Measurements from ENCODE around the gene MRPL28. TPM values are rescaled to one million over a fixed set of nuclear protein-coding genes. Genes with fewer than 3 reads are reported as not detected.

The MRPL28 gene
- polyA plus RNA-seq, 1 donor, result 55.6 TPM

- DNase-seq, result no peak
- no CpG with 5 or more reads among the region's 17 CpGs for WGBS (ENCODE audit: insufficient coverage, low lambda C conversion rate)
- peak overlapping the region; percentile 23 for H3K27ac ChIP-seq (ENCODE audit: low read length)
These were observed 46.2 kb downstream of the MRPL28 start for GRCh38 chr16:324201-324450.

GRCh38 chr16:322476-323143, 47.7 kb downstream of the MRPL28 start:
- no peak for DNase-seq
- 100% methylated on average over 1 of the region's 13 CpGs for WGBS (ENCODE audit: insufficient coverage, low lambda C conversion rate)

More at GRCh38 chr16:324201-324450, 46.2 kb downstream of the MRPL28 start:
- H3K27me3 ChIP-seq (ENCODE audit: control insufficient read depth, insufficient read depth, low read length), result no peaks in the 10 kb centered on the region
- H3K4me3 ChIP-seq (ENCODE audit: low read length), result no peak overlapping the region
- H3K36me3 ChIP-seq (ENCODE audit: control insufficient read depth, insufficient read depth, low read length), result peaks cover 10% of the 10 kb centered on the region
- peaks cover 11% of the 10 kb centered on the region for H3K9me3 ChIP-seq (ENCODE audit: control insufficient read depth, low read depth, low read length)
- peaks cover 32% of the 10 kb centered on the region for H3K4me1 ChIP-seq (ENCODE audit: control insufficient read depth, insufficient read depth, low read length)

GRCh38 chr16:321532-321931, 48.8 kb downstream of the MRPL28 start:
- no peak overlapping the region for H3K4me3 ChIP-seq (ENCODE audit: low read length)
- 50% methylated on average over 1 of the region's 9 CpGs for WGBS (ENCODE audit: insufficient coverage, low lambda C conversion rate)
- peaks cover 11% of the 10 kb centered on the region for H3K9me3 ChIP-seq (ENCODE audit: control insufficient read depth, low read depth, low read length)
- no peak for DNase-seq
- no peak overlapping the region for H3K27ac ChIP-seq (ENCODE audit: low read length)
- H3K36me3 ChIP-seq (ENCODE audit: control insufficient read depth, insufficient read depth, low read length), result peaks cover 32% of the 10 kb centered on the region
- H3K27me3 ChIP-seq (ENCODE audit: control insufficient read depth, insufficient read depth, low read length), result no peaks in the 10 kb centered on the region
- peaks cover 12% of the 10 kb centered on the region for H3K4me1 ChIP-seq (ENCODE audit: control insufficient read depth, insufficient read depth, low read length)

More at GRCh38 chr16:322476-323143, 47.7 kb downstream of the MRPL28 start:
- Histone ChIP-seq H3K4me3 (ENCODE audit: low read length) (no peak overlapping the region), H3K4me1 (ENCODE audit: control insufficient read depth, insufficient read depth, low read length) (peaks cover 19% of the 10 kb centered on the region), H3K27me3 (ENCODE audit: control insufficient read depth, insufficient read depth, low read length) (no peaks in the 10 kb centered on the region), H3K36me3 (ENCODE audit: control insufficient read depth, insufficient read depth, low read length) (peaks cover 26% of the 10 kb centered on the region), H3K9me3 (ENCODE audit: control insufficient read depth, low read depth, low read length) (peaks cover 11% of the 10 kb centered on the region), H3K27ac (ENCODE audit: low read length) (no peak overlapping the region)

DNA sequence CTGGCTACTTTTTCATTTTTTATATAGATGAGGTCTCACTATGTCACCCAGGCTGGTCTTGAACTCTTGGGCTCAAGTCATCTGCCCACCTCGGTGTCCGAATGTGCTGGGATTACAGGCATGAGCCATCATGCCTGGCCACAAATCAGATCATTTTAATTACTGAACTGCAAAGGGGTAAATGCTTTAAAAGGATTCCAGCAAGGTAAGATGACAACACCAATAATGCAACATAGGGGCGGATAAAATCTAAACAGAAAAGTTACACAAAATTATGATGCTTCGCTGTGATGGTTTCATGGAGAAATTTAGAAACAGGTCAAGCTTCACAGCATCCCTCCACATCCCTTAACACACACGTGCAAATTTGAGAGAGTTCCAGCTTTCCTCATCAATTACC, 50.1 kb downstream of the MRPL28 start:
- 100% methylated on average over 1 of the region's 5 CpGs for WGBS (ENCODE audit: insufficient coverage, low lambda C conversion rate)

GRCh38 chr16:318628-319027, 51.7 kb downstream of the MRPL28 start:
- Histone ChIP-seq H3K9me3 (ENCODE audit: control insufficient read depth, low read depth, low read length) (no peaks in the 10 kb centered on the region), H3K4me1 (ENCODE audit: control insufficient read depth, insufficient read depth, low read length) (no peaks in the 10 kb centered on the region), H3K36me3 (ENCODE audit: control insufficient read depth, insufficient read depth, low read length) (peaks cover 40% of the 10 kb centered on the region), H3K27me3 (ENCODE audit: control insufficient read depth, insufficient read depth, low read length) (no peaks in the 10 kb centered on the region), H3K27ac (ENCODE audit: low read length) (no peak overlapping the region), H3K4me3 (ENCODE audit: low read length) (no peak overlapping the region)
- no peak for DNase-seq
- WGBS (ENCODE audit: insufficient coverage, low lambda C conversion rate), result no CpG with 5 or more reads among the region's 22 CpGs

More for the DNA sequence above, 50.1 kb downstream of the MRPL28 start:
- Histone ChIP-seq H3K9me3 (ENCODE audit: control insufficient read depth, low read depth, low read length) (peaks cover 11% of the 10 kb centered on the region), H3K27me3 (ENCODE audit: control insufficient read depth, insufficient read depth, low read length) (no peaks in the 10 kb centered on the region), H3K4me1 (ENCODE audit: control insufficient read depth, insufficient read depth, low read length) (peaks cover 8% of the 10 kb centered on the region), H3K27ac (ENCODE audit: low read length) (no peak overlapping the region), H3K36me3 (ENCODE audit: control insufficient read depth, insufficient read depth, low read length) (peaks cover 29% of the 10 kb centered on the region), H3K4me3 (ENCODE audit: low read length) (no peak overlapping the region)
- no peak for DNase-seq

GRCh38 chr16:317583-317982, 52.8 kb downstream of the MRPL28 start:
- no peaks in the 10 kb centered on the region for H3K4me1 ChIP-seq (ENCODE audit: control insufficient read depth, insufficient read depth, low read length)
- peaks cover 51% of the 10 kb centered on the region for H3K36me3 ChIP-seq (ENCODE audit: control insufficient read depth, insufficient read depth, low read length)
- H3K9me3 ChIP-seq (ENCODE audit: control insufficient read depth, low read depth, low read length), result no peaks in the 10 kb centered on the region
- WGBS (ENCODE audit: insufficient coverage, low lambda C conversion rate), result no CpG with 5 or more reads among the region's 5 CpGs
- H3K27me3 ChIP-seq (ENCODE audit: control insufficient read depth, insufficient read depth, low read length), result no peaks in the 10 kb centered on the region
- H3K27ac ChIP-seq (ENCODE audit: low read length), result no peak overlapping the region
- DNase-seq, result no peak
- no peak overlapping the region for H3K4me3 ChIP-seq (ENCODE audit: low read length)

Other genes starting within 250 kb of the MRPL28 start
- 21.8 TPM for gene NPRL3, start 231.9 kb downstream of the MRPL28 start, polyA plus RNA-seq
- gene HBZ, start 217.9 kb downstream of the MRPL28 start, polyA plus RNA-seq, result 5.6 TPM
- 11.9 TPM for gene HBM, start 204.6 kb downstream of the MRPL28 start, polyA plus RNA-seq
- 1,574 TPM for gene HBA2, start 197.7 kb downstream of the MRPL28 start, polyA plus RNA-seq
- gene HBA1, start 193.9 kb downstream of the MRPL28 start, polyA plus RNA-seq, result 1,041 TPM
- 0.73 TPM for gene HBQ1, start 190.1 kb downstream of the MRPL28 start, polyA plus RNA-seq
- 99.5 TPM for gene LUC7L, start 141.1 kb downstream of the MRPL28 start, polyA plus RNA-seq
- 63.4 TPM for gene FAM234A, start 135.7 kb downstream of the MRPL28 start, polyA plus RNA-seq
- 6.6 TPM for gene RGS11, start 94.6 kb downstream of the MRPL28 start, polyA plus RNA-seq
- 4.5 TPM for gene ARHGDIG, start 89.9 kb downstream of the MRPL28 start, polyA plus RNA-seq
- gene PDIA2, start 87.4 kb downstream of the MRPL28 start, polyA plus RNA-seq, result 1.8 TPM
- gene AXIN1, start 17.8 kb downstream of the MRPL28 start, polyA plus RNA-seq, result 29.8 TPM
- gene PGAP6, start 11.4 kb upstream of the MRPL28 start, polyA plus RNA-seq, result 83.5 TPM
- 107 TPM for gene NME4, start 26.7 kb upstream of the MRPL28 start, polyA plus RNA-seq
- 91.0 TPM for gene DECR2, start 31.3 kb upstream of the MRPL28 start, polyA plus RNA-seq
- 114 TPM for gene RAB11FIP3, start 55.1 kb upstream of the MRPL28 start, polyA plus RNA-seq
- gene CAPN15, start 157.2 kb upstream of the MRPL28 start, polyA plus RNA-seq, result 45.6 TPM
- gene PRR35, start 189.9 kb upstream of the MRPL28 start, polyA plus RNA-seq, result not detected
- gene NHLRC4, start 196.5 kb upstream of the MRPL28 start, polyA plus RNA-seq, result 2.0 TPM
- gene PIGQ, start 199.4 kb upstream of the MRPL28 start, polyA plus RNA-seq, result 23.6 TPM
- gene RAB40C, start 219.5 kb upstream of the MRPL28 start, polyA plus RNA-seq, result 27.1 TPM

Measured in large intestine (tissue), 3 donors.